ENCODE data around the gene PCYT2. TPM values are rescaled to one million over a fixed set of nuclear protein-coding genes. Genes with fewer than 3 reads are reported as not detected.

PCYT2 gene
- total RNA-seq, 1 experiment from 2014 or later, result 51.5 TPM

DNA sequence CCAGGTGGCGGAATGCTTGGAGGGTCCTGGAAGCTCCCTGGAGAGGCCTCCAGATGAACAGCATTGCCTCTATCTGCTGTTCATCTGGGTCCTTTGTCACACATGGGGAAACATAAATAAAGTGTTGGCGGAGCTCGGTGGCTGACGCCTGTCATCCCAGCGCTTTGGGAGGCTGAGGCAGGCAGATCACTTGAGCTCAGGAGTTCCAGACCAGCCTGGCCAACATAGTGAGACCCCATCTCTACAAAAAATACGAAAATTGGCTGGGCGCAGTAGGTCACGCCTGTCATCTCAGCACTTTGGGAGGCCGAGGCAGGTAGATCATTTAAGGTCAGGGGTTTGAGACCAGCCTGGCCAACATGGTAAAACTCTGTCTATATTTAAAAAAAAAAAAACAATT lies 33.7 kb upstream of the PCYT2 start:
- RAD21 ChIA-PET (ENCODE audit: low non-redundant PET in 1 of 2, low total read pairs in 2 of 2, uncharacterized antibody in 2 of 2, unreplicated experiment in 2 of 2), result no interaction called here
- CTCF ChIA-PET, result interaction anchor here (1.6 kb wide), 1 partner anchor 16 kb away, joined by 9 read pairs; the partner anchor contains the start of gene NOTUM
- H3K9ac ChIP-seq (ENCODE audit: low read length), result no peak overlapping the region
- H3K36me3 ChIP-seq (ENCODE audit: control insufficient read depth in 1 of 2, insufficient read depth in 2 of 2, low read length in 2 of 2), result no peaks in the 10 kb centered on the region
- peaks cover 0 to 10% of the 10 kb centered on the region in 2 experiments; a peak in 1 of 4 replicates for H3K4me1 ChIP-seq (ENCODE audit: control insufficient read depth in 1 of 2, insufficient read depth in 2 of 2, low read length in 2 of 2)
- H3K4me3 ChIP-seq (replicated peaks in 1 of 2; ENCODE audit: low read depth in 1 of 2, low read length in 2 of 2), result no peak overlapping the region
- H3K27me3 ChIP-seq (ENCODE audit: insufficient read depth, low read length), result no peaks in the 10 kb centered on the region
- BruUV-seq (replicated peaks), result no TSS peak
- no peaks in the 10 kb centered on the region for H3K9me3 ChIP-seq (ENCODE audit: control insufficient read depth in 1 of 2, insufficient read depth in 1 of 2, low read depth in 1 of 2, low read length in 2 of 2)
- no peaks in the 10 kb centered on the region for H3K79me2 ChIP-seq (ENCODE audit: insufficient read depth, low read length)
- no peaks in the 10 kb centered on the region for H4K20me1 ChIP-seq (ENCODE audit: insufficient read depth)
- no peak overlapping the region for H3K27ac ChIP-seq (ENCODE audit: low read depth, low read length)
- no peak for ATAC-seq
- no peak for TF ChIP-seq ZNF274 (IDR thresholded peaks at IDR 0.05; ENCODE audit: low read depth, low read length)
- TF ChIP-seq SP1 (IDR thresholded peaks at IDR 0.05; ENCODE audit: low read depth), result no peak
- TF ChIP-seq YY1 (IDR thresholded peaks at IDR 0.05; ENCODE audit: extremely low read depth, insufficient replicate concordance, low read depth, low read length), result no peak
- no peak for TF ChIP-seq EZH2phosphoT487 (IDR thresholded peaks at IDR 0.05; ENCODE audit: borderline replicate concordance)
- TF ChIP-seq ZFX (IDR thresholded peaks at IDR 0.05), result no peak
- no peak for TF ChIP-seq EZH2 (IDR thresholded peaks at IDR 0.05)
- POLR2A ChIA-PET, result no interaction called here
- H3K4me2 ChIP-seq (ENCODE audit: low read length), result no peak overlapping the region
- H2AFZ ChIP-seq (ENCODE audit: low read depth, low read length, poor library complexity, severe bottlenecking), result no peak overlapping the region
- no peaks in the 10 kb centered on the region for H3K9me2 ChIP-seq (ENCODE audit: insufficient read depth)
- DNase-seq (ENCODE audit: low read depth, low spot score), result no peak
- intact Hi-C loops (cut with micrococcal nuclease), result no loop called here

DNA sequence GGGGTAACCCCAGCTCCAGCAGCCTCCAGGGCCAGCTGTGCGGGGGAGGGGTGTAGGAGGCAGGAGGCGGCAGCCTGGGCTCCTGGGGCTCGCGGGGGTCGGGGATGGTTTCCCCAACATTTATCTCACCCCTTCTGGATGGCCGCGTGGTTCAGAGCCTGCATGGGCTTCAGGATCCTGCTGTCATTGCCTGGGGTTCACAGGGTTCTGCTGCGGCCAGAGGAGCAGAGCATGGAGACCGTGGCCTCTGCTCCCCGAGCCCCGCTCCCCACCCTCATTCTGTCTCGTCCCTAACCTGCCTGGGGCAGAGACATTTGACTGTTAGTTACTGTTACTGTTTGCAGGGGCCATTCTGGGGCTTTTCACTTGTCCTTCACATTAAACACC lies 31.0 kb upstream of the PCYT2 start:
- H3K4me1 ChIP-seq (ENCODE audit: control insufficient read depth in 1 of 2, insufficient read depth in 2 of 2, low read length in 2 of 2), result peaks cover 4 to 13% of the 10 kb centered on the region in 2 experiments; a peak in 2 of 4 replicates
- POLR2A ChIA-PET, result no interaction called here
- H3K36me3 ChIP-seq (ENCODE audit: control insufficient read depth in 1 of 2, insufficient read depth in 2 of 2, low read length in 2 of 2), result no peaks in the 10 kb centered on the region
- H3K4me3 ChIP-seq (replicated peaks in 1 of 2; ENCODE audit: low read depth in 1 of 2, low read length in 2 of 2), result no peak overlapping the region
- BruUV-seq (replicated peaks), result no TSS peak
- H3K9ac ChIP-seq (ENCODE audit: low read length), result no peak overlapping the region
- H2AFZ ChIP-seq (ENCODE audit: low read depth, low read length, poor library complexity, severe bottlenecking), result no peak overlapping the region
- no peaks in the 10 kb centered on the region for H3K9me3 ChIP-seq (ENCODE audit: control insufficient read depth in 1 of 2, insufficient read depth in 1 of 2, low read depth in 1 of 2, low read length in 2 of 2)
- no peaks in the 10 kb centered on the region for H4K20me1 ChIP-seq (ENCODE audit: insufficient read depth)
- no peak overlapping the region for H3K27ac ChIP-seq (ENCODE audit: low read depth, low read length)
- RAD21 ChIA-PET (ENCODE audit: low non-redundant PET in 1 of 2, low total read pairs in 2 of 2, uncharacterized antibody in 2 of 2, unreplicated experiment in 2 of 2), result no interaction called here
- H3K27me3 ChIP-seq (ENCODE audit: insufficient read depth, low read length), result no peaks in the 10 kb centered on the region
- H3K9me2 ChIP-seq (ENCODE audit: insufficient read depth), result no peaks in the 10 kb centered on the region
- ATAC-seq (no peak), DNase-seq (ENCODE audit: low read depth, low spot score) (no peak)
- H3K4me2 ChIP-seq (ENCODE audit: low read length), result no peak overlapping the region
- CTCF ChIA-PET, result no interaction called here
- intact Hi-C loops (cut with micrococcal nuclease), result no loop called here
- no peaks in the 10 kb centered on the region for H3K79me2 ChIP-seq (ENCODE audit: insufficient read depth, low read length)
- TF ChIP-seq, protein P1, sequence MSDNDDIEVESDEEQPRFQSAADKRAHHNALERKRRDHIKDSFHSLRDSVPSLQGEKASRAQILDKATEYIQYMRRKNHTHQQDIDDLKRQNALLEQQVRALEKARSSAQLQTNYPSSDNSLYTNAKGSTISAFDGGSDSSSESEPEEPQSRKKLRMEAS (IDR thresholded peaks at IDR 0.05), result no peak
- TF ChIP-seq POLR2AphosphoS5 (IDR thresholded peaks at IDR 0.05; ENCODE audit: low read depth, low read length) (no peak), ELF1 (IDR thresholded peaks at IDR 0.05; ENCODE audit: borderline replicate concordance, low read depth) (no peak), SRF (IDR thresholded peaks at IDR 0.05; ENCODE audit: low read depth) (no peak), EZH2phosphoT487 (IDR thresholded peaks at IDR 0.05; ENCODE audit: borderline replicate concordance) (no peak), CEBPB (IDR thresholded peaks at IDR 0.05; ENCODE audit: low read depth) (no peak), REST (IDR thresholded peaks at IDR 0.05; ENCODE audit: low read depth) (no peak), EGR1 (IDR thresholded peaks at IDR 0.05; ENCODE audit: low read depth) (no peak)
- TF ChIP-seq, protein P2, sequence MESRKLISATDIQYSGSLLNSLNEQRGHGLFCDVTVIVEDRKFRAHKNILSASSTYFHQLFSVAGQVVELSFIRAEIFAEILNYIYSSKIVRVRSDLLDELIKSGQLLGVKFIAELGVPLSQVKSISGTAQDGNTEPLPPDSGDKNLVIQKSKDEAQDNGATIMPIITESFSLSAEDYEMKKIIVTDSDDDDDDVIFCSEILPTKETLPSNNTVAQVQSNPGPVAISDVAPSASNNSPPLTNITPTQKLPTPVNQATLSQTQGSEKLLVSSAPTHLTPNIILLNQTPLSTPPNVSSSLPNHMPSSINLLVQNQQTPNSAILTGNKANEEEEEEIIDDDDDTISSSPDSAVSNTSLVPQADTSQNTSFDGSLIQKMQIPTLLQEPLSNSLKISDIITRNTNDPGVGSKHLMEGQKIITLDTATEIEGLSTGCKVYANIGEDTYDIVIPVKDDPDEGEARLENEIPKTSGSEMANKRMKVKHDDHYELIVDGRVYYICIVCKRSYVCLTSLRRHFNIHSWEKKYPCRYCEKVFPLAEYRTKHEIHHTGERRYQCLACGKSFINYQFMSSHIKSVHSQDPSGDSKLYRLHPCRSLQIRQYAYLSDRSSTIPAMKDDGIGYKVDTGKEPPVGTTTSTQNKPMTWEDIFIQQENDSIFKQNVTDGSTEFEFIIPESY (IDR thresholded peaks at IDR 0.05; ENCODE audit: extremely low read depth, insufficient replicate concordance, low read length), result no peak
